SU-DHL-6 (cell line): ENCODE measurements around the gene SSTR5.
A peak's percentile ranks its signal among the peaks of the same experiment; 100 is the strongest.

Experiments
- H2AFZ ChIP-seq: fragments of 200-600 bp; sonication (generic); 2 replicates; pipeline ENCODE4 v1.6.1; 2014; ENCODE audit warnings: low read depth, mild to moderate bottlenecking, moderate library complexity, mixed read lengths, antibody characterized with exemption, low read length; ENCODE audit not compliant: severe bottlenecking
- H3F3A ChIP-seq: fragments of 200-600 bp; shearing (Covaris generic); 2 replicates; pipeline ENCODE4 v1.6.0; 2016; ENCODE audit warnings: antibody characterized with exemption, mild to moderate bottlenecking; ENCODE audit not compliant: insufficient read depth
- H3K27ac ChIP-seq: fragments of 200-600 bp; sonication (generic); 2 replicates; pipeline ENCODE4 v1.5.1; 2016; ENCODE audit warnings: low read depth, mild to moderate bottlenecking, low read length, moderate library complexity, mixed read lengths
- H3K27me3 ChIP-seq: fragments of 200-600 bp; sonication (generic), shearing (Covaris generic); 2 replicates; pipeline ENCODE4 v1.6.0; 2014; ENCODE audit warnings: mild to moderate bottlenecking, low read length
- H3K36me3 ChIP-seq: fragments of 200-600 bp; sonication (generic); 2 replicates; pipeline ENCODE4 v1.6.1; 2014; ENCODE audit warnings: mild to moderate bottlenecking, low read length, mixed read lengths
- H3K4me2 ChIP-seq: fragments of 300-600, 200-600 bp; shearing (Covaris generic), sonication (generic); 2 replicates; pipeline ENCODE4 v1.6.0; 2014; ENCODE audit warnings: low read length, low read depth, mild to moderate bottlenecking; ENCODE audit not compliant: poor library complexity, severe bottlenecking
- H3K4me3 ChIP-seq: fragments of 200-600 bp; sonication (generic); 2 replicates; pipeline ENCODE4 v1.5.1; 2014; ENCODE audit warnings: antibody characterized with exemption, low read length, mild to moderate bottlenecking, mixed read lengths; ENCODE audit not compliant: insufficient read depth, poor library complexity, severe bottlenecking
- H3K79me2 ChIP-seq: fragments of 200-600 bp; sonication (generic); 2 replicates; pipeline ENCODE4 v1.6.1; 2014; ENCODE audit warnings: mild to moderate bottlenecking, low read length, moderate library complexity; ENCODE audit not compliant: insufficient read depth
- H3K9ac ChIP-seq: fragments of 200-600 bp; sonication (generic); 2 replicates; pipeline ENCODE4 v1.7.0; 2014; ENCODE audit warnings: mild to moderate bottlenecking, low read length
- H3K9me2 ChIP-seq: fragments of 200-600 bp; sonication (generic); replicated peaks from 2 replicates; pipeline ENCODE4 v1.6.1; 2014; ENCODE audit warnings: low read length; ENCODE audit not compliant: insufficient read depth
- H3K9me3 ChIP-seq: fragments of 200-600 bp; sonication (generic); 2 replicates; pipeline ENCODE4 v1.6.1; 2014; ENCODE audit warnings: low read length, mixed read lengths; ENCODE audit not compliant: insufficient read depth
- H4K20me1 ChIP-seq: fragments of 200-600 bp; sonication (generic); 2 replicates; pipeline ENCODE4 v1.6.1; 2014; ENCODE audit warnings: low read depth, mild to moderate bottlenecking, antibody characterized with exemption, low read length, moderate library complexity, mixed read lengths
- EZH2phosphoT487 ChIP-seq: fragments of 200-600 bp; sonication (generic), shearing (Covaris generic); conservative IDR thresholded peaks from 2 replicates; pipeline ENCODE4 v1.6.1; 2018; ENCODE audit warnings: mild to moderate bottlenecking, antibody characterized with exemption, low read length, moderate library complexity, mixed read lengths
- TF ChIP-seq, protein P1 (sequence below): fragments of 200-600 bp; sonication (generic); IDR thresholded peaks from one replicate; pipeline ENCODE4 v1.5.1; 2017; ENCODE audit warnings: antibody characterized with exemption, mild to moderate bottlenecking, low read length, moderate library complexity; ENCODE audit not compliant: insufficient read depth, poor library complexity, severe bottlenecking

Gene SSTR5

GRCh38 chr16:1105888-1106620 is 33.5 kb downstream of the SSTR5 start:
- Histone ChIP-seq H3K9ac (no peak overlapping the region), H3F3A (no peaks in the 10 kb centered on the region), H3K4me2 (no peak overlapping the region), H4K20me1 (no peaks in the 10 kb centered on the region), H3K4me3 (no peak overlapping the region), H3K27ac (no peak overlapping the region), H3K27me3 (no peaks in the 10 kb centered on the region), H3K79me2 (no peaks in the 10 kb centered on the region), H2AFZ (no peak overlapping the region), H3K9me3 (no peaks in the 10 kb centered on the region), H3K36me3 (no peaks in the 10 kb centered on the region), H3K9me2 (no peaks in the 10 kb centered on the region)
- TF ChIP-seq, protein P1, sequence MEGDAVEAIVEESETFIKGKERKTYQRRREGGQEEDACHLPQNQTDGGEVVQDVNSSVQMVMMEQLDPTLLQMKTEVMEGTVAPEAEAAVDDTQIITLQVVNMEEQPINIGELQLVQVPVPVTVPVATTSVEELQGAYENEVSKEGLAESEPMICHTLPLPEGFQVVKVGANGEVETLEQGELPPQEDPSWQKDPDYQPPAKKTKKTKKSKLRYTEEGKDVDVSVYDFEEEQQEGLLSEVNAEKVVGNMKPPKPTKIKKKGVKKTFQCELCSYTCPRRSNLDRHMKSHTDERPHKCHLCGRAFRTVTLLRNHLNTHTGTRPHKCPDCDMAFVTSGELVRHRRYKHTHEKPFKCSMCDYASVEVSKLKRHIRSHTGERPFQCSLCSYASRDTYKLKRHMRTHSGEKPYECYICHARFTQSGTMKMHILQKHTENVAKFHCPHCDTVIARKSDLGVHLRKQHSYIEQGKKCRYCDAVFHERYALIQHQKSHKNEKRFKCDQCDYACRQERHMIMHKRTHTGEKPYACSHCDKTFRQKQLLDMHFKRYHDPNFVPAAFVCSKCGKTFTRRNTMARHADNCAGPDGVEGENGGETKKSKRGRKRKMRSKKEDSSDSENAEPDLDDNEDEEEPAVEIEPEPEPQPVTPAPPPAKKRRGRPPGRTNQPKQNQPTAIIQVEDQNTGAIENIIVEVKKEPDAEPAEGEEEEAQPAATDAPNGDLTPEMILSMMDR, result peak; percentile 20
- TF ChIP-seq EZH2phosphoT487, result no peak

- Histone ChIP-seq H3K36me3 (no peaks in the 10 kb centered on the region), H4K20me1 (no peaks in the 10 kb centered on the region), H3K4me2 (no peak overlapping the region), H3K79me2 (no peaks in the 10 kb centered on the region), H3K4me3 (no peak overlapping the region), H3F3A (no peaks in the 10 kb centered on the region), H3K9ac (no peak overlapping the region), H3K9me3 (no peaks in the 10 kb centered on the region), H2AFZ (no peak overlapping the region), H3K27me3 (no peaks in the 10 kb centered on the region), H3K27ac (no peak overlapping the region), H3K9me2 (no peaks in the 10 kb centered on the region)
- TF ChIP-seq, protein P1, result no peak
- TF ChIP-seq EZH2phosphoT487, result no peak
Measured at GRCh38 chr16:1106659-1107058, 34.1 kb downstream of the SSTR5 start.

GRCh38 chr16:1107141-1107540 is 34.6 kb downstream of the SSTR5 start:
- Histone ChIP-seq H3K36me3 (no peaks in the 10 kb centered on the region), H3K4me3 (no peak overlapping the region), H3K79me2 (no peaks in the 10 kb centered on the region), H3F3A (no peaks in the 10 kb centered on the region), H3K27me3 (no peaks in the 10 kb centered on the region), H3K4me2 (no peak overlapping the region), H3K9me3 (no peaks in the 10 kb centered on the region), H3K9ac (no peak overlapping the region), H3K9me2 (no peaks in the 10 kb centered on the region), H4K20me1 (no peaks in the 10 kb centered on the region), H3K27ac (no peak overlapping the region), H2AFZ (no peak overlapping the region)
- TF ChIP-seq, protein P1, result no peak
- TF ChIP-seq EZH2phosphoT487, result no peak
